22Rv1 (cell line): ENCODE results near the gene HRAS.

Experiments
- CTCF ChIP-seq: fragments of 450-650 bp; IDR thresholded peaks from 2 replicates; pipeline ENCODE4 v1.5.1; 2017; ENCODE audit warnings: mild to moderate bottlenecking
- ZFX ChIP-seq: fragments of 450-650 bp; IDR thresholded peaks from 2 replicates; pipeline ENCODE4 v1.6.1; 2017; ENCODE audit warnings: antibody characterized with exemption, borderline replicate concordance

GRCh38 chr11:501001-501682, 34.2 kb downstream of the HRAS start:
- TF ChIP-seq CTCF (no peak), ZFX (no peak)
